C4-2B (cell line): ENCODE measurements around the gene SPC24.

ENCODE experiments used
- CTCF ChIP-seq: fragments of 450-650 bp; conservative IDR thresholded peaks from 2 replicates; pipeline ENCODE4 v1.5.1; 2017; ENCODE audit warnings: mild to moderate bottlenecking
- ZFX ChIP-seq: fragments of 450-650 bp; IDR thresholded peaks from 2 replicates; pipeline ENCODE4 v1.6.1; 2017

GRCh38 chr19:11164296-11164695, 8.7 kb upstream of the SPC24 start:
- TF ChIP-seq CTCF (no peak), ZFX (no peak)
